HG03439 (cell line): ENCODE results near the gene LSM3.

Experiments
- ATAC-seq: cut with Tn5 transposase; IDR thresholded peaks from one replicate; pipeline ENCODE4 v1.9.1; 2021; ENCODE audit warnings: mild to moderate bottlenecking, moderate library complexity; ENCODE audit not compliant: unreplicated experiment

The LSM3 gene

GRCh38 chr3:14194865-14195264, 16.2 kb downstream of the LSM3 start:
- no peak for ATAC-seq

- no peak for ATAC-seq
Measured at GRCh38 chr3:14199641-14200040, 21.0 kb downstream of the LSM3 start.

- no peak for ATAC-seq
Measured at GRCh38 chr3:14200276-14200675, 21.7 kb downstream of the LSM3 start.

GRCh38 chr3:14200841-14201240, 22.2 kb downstream of the LSM3 start:
- no peak for ATAC-seq

- ATAC-seq, result no peak
Measured at GRCh38 chr3:14201940-14202684, 23.5 kb downstream of the LSM3 start.

GRCh38 chr3:14202874-14203520, 24.4 kb downstream of the LSM3 start:
- no peak for ATAC-seq

- ATAC-seq, result no peak
Measured at GRCh38 chr3:14203521-14204079, 25.0 kb downstream of the LSM3 start.

- no peak for ATAC-seq
Measured at GRCh38 chr3:14204515-14205284, 26.1 kb downstream of the LSM3 start.

- ATAC-seq, result no peak
Measured at GRCh38 chr3:14206548-14207177, 28.0 kb downstream of the LSM3 start.

GRCh38 chr3:14208168-14208567, 29.6 kb downstream of the LSM3 start:
- no peak for ATAC-seq

- no peak for ATAC-seq
Measured at GRCh38 chr3:14208977-14209394, 30.4 kb downstream of the LSM3 start.

- no peak for ATAC-seq
Measured at GRCh38 chr3:14209581-14210289, 31.1 kb downstream of the LSM3 start.

GRCh38 chr3:14210290-14210688, 31.7 kb downstream of the LSM3 start:
- no peak for ATAC-seq

GRCh38 chr3:14210843-14211594, 32.4 kb downstream of the LSM3 start:
- no peak for ATAC-seq

GRCh38 chr3:14211621-14212020, 33.0 kb downstream of the LSM3 start:
- no peak for ATAC-seq

- no peak for ATAC-seq
Measured at GRCh38 chr3:14212032-14212431, 33.4 kb downstream of the LSM3 start.

GRCh38 chr3:14213066-14213774, 34.6 kb downstream of the LSM3 start:
- no peak for ATAC-seq

GRCh38 chr3:14214764-14215163, 36.1 kb downstream of the LSM3 start:
- no peak for ATAC-seq
